GM13976 (cell line): ENCODE measurements around the gene LMCD1.
"Not testable (repeated sequence)": the region's sequence is repeated elsewhere in the genome, so short reads cannot be mapped to it uniquely, and the experiment has no call there.

Experiments
- DNase-seq: peaks from one replicate; pipeline ENCODE4 v3.0.0; 2012; ENCODE audit warnings: low spot score
- CTCF ChIP-seq: IDR thresholded peaks from 2 replicates; pipeline ENCODE4 v1.5.1; 2012; ENCODE audit warnings: borderline replicate concordance, mild to moderate bottlenecking; ENCODE audit not compliant: insufficient read depth; ENCODE audit errors: extremely low read depth, missing control alignments, control extremely low read depth
- in situ Hi-C: fragments of 300-500 bp; cut with MboI; formaldehyde crosslinking; loops from one replicate; pipeline ENCODE4 v1.12.0; 2022; ENCODE audit warnings: low sequenced_read_pairs, mixed read lengths, inconsistent platforms; ENCODE audit not compliant: unreplicated experiment

The LMCD1 gene

GRCh38 chr3:8579096-8579495 is 77.5 kb downstream of the LMCD1 start:
- peak; percentile 41 for DNase-seq
- no peak for TF ChIP-seq CTCF
- in situ Hi-C loops, result no loop called here

GRCh38 chr3:8579943-8580342 is 78.3 kb downstream of the LMCD1 start:
- no peak for DNase-seq
- in situ Hi-C loops, result no loop called here
- no peak for TF ChIP-seq CTCF

GRCh38 chr3:8580434-8580833 is 78.8 kb downstream of the LMCD1 start:
- DNase-seq, in situ Hi-C loops: not testable (repeated sequence)

GRCh38 chr3:8581373-8581772 is 79.8 kb downstream of the LMCD1 start:
- no peak for TF ChIP-seq CTCF
- in situ Hi-C loops, result no loop called here
- no peak for DNase-seq

GRCh38 chr3:8581806-8582445 is 80.3 kb downstream of the LMCD1 start:
- TF ChIP-seq CTCF, result no peak
- DNase-seq, result no peak
- in situ Hi-C loops, result no loop called here

- in situ Hi-C loops, result no loop called here
- DNase-seq, result no peak
- no peak for TF ChIP-seq CTCF
These were observed 83.0 kb downstream of the LMCD1 start for GRCh38 chr3:8584661-8585060.

- TF ChIP-seq CTCF, result no peak
- no peak for DNase-seq
- in situ Hi-C loops, result no loop called here
These were observed 88.4 kb downstream of the LMCD1 start for GRCh38 chr3:8589880-8590556.
